K562 (cell line): ENCODE data around the gene USP24. TPM values are rescaled to one million over a fixed set of nuclear protein-coding genes. Genes with fewer than 3 reads are reported as not detected.

ENCODE experiments used
- BACH1 ChIP-seq: fragments of 200-800 bp; sonication (Bioruptor generic); IDR thresholded peaks from 2 replicates; pipeline ENCODE4 v1.6.1; 2016; ENCODE audit warnings: missing genetic modification characterization, missing compliant biosample characterization
- CHCHD3 ChIP-seq: fragments of 250-450 bp; sonication (Bioruptor Pico); IDR thresholded peaks from 2 replicates; pipeline ENCODE4 v2.1.2; 2022; ENCODE audit warnings: mild to moderate bottlenecking
- ERF ChIP-seq: fragments of 450-650 bp; formaldehyde crosslinking; IDR thresholded peaks from 2 replicates; pipeline ENCODE4 v1.4.0; 2020; ENCODE audit warnings: mild to moderate bottlenecking, mixed read lengths
- ETV6 ChIP-seq, 3 experiments: fragments of 150-350 bp in 1 of 3; sonication (generic) in 1 of 3; formaldehyde crosslinking in 1 of 3; IDR thresholded peaks; 2 replicates each; pipeline versions ENCODE4 v1.6.1 to v1.8.0; 2014 to 2022; ENCODE audit warnings: borderline replicate concordance in 2 of 3, low read depth in 2 of 3, antibody characterized with exemption in 1 of 3, low read length in 1 of 3, mild to moderate bottlenecking in 1 of 3, missing genetic modification reagents in 1 of 3
- L3MBTL2 ChIP-seq: fragments of 450-650 bp; IDR thresholded peaks from 2 replicates; pipeline ENCODE4 v1.6.1; 2016; ENCODE audit warnings: mild to moderate bottlenecking, moderate library complexity
- LARP7 ChIP-seq: fragments of 450-650 bp; IDR thresholded peaks from 2 replicates; pipeline ENCODE4 v1.6.1; 2016
- MCM2 ChIP-seq: fragments of 450-650 bp; IDR thresholded peaks from 2 replicates; pipeline ENCODE4 v1.6.1; 2017; ENCODE audit warnings: low read depth, mild to moderate bottlenecking
- MXI1 ChIP-seq: IDR thresholded peaks from 2 replicates; pipeline ENCODE4 v1.6.1; 2011; ENCODE audit warnings: low read depth, mild to moderate bottlenecking, improper control_type of control experiment, low read length
- NCOA6 ChIP-seq: fragments of 450-650 bp; IDR thresholded peaks from 2 replicates; pipeline ENCODE4 v1.6.1; 2017; ENCODE audit warnings: mild to moderate bottlenecking
- NR1H2 ChIP-seq: sonication (generic); formaldehyde crosslinking; IDR thresholded peaks from 2 replicates; pipeline ENCODE4 v1.4.0; 2020; ENCODE audit warnings: mild to moderate bottlenecking, missing genetic modification reagents
- NR4A1 ChIP-seq, 2 experiments: fragments of 250-450 bp in 1 of 2; fragments of 450-650 bp in 1 of 2; sonication (Bioruptor Pico) in 1 of 2; IDR thresholded peaks; 2 replicates each; pipeline versions ENCODE4 v1.4.0 to v1.6.1; 2016 to 2020; ENCODE audit warnings: mild to moderate bottlenecking in 2 of 2, missing compliant biosample characterization in 1 of 2, missing genetic modification characterization in 1 of 2, moderate library complexity in 1 of 2
- OTX1 ChIP-seq: fragments of 450-650 bp; formaldehyde crosslinking; IDR thresholded peaks from 2 replicates; pipeline ENCODE4 v1.4.0; 2022; ENCODE audit warnings: mild to moderate bottlenecking
- RBBP5 ChIP-seq: fragments of 200-600 bp; sonication (generic); IDR thresholded peaks from 2 replicates; pipeline ENCODE4 v1.6.1; 2012; ENCODE audit warnings: borderline replicate concordance, mild to moderate bottlenecking, low read length, control low read depth, inconsistent platforms; ENCODE audit not compliant: insufficient read depth, poor library complexity, severe bottlenecking
- RBM25 ChIP-seq: fragments of 200-400 bp; formaldehyde crosslinking; IDR thresholded peaks from 2 replicates; pipeline ENCODE4 v1.6.1; 2018; ENCODE audit warnings: low read length, low read depth, moderate library complexity; ENCODE audit not compliant: severe bottlenecking
- SMAD4 ChIP-seq: fragments of 250-450 bp; sonication (Bioruptor Pico); conservative IDR thresholded peaks from 2 replicates; pipeline ENCODE4 v1.8.0; 2021; ENCODE audit warnings: inconsistent platforms, mild to moderate bottlenecking, moderate library complexity
- TRIM24 ChIP-seq, 2 experiments: fragments of 450-650 bp; IDR thresholded peaks; 2 replicates each; pipeline ENCODE4 v1.6.1; 2016
- YBX1 ChIP-seq: fragments of 450-650 bp; IDR thresholded peaks from 2 replicates; pipeline ENCODE4 v1.7.1; 2016; ENCODE audit warnings: mild to moderate bottlenecking
- ZBTB2 ChIP-seq: fragments of 450-650 bp; IDR thresholded peaks from 2 replicates; pipeline ENCODE4 v1.6.1; 2016; ENCODE audit warnings: antibody characterized with exemption
- ZBTB5 ChIP-seq: fragments of 450-650 bp; IDR thresholded peaks from 2 replicates; pipeline ENCODE4 v1.6.1; 2017; ENCODE audit warnings: antibody characterized with exemption
- ZNF444 ChIP-seq: fragments of 250-450 bp; sonication (Bioruptor Pico); IDR thresholded peaks from 2 replicates; pipeline ENCODE4 v1.4.0; 2020; ENCODE audit warnings: mild to moderate bottlenecking, moderate library complexity
- polyA plus RNA-seq, 8 experiments: library from polyadenylated mRNA; depleted of rRNA in 4 of 8; stranded (reverse) in 5 of 8; unstranded in 3 of 8; fragments of >200 nt; fragmentation: Nextera tagmentation in 2 of 8; fragmentation: Illumina TruSeq in 1 of 8; extraction: Ambion mirVana in 2 of 8; extraction: Trizol in 1 of 8; gene quantifications; 2 replicates each; pipeline versions ENCODE4 v1.2.1 to v1.2.3, GENCODE V29; 2011 to 2014; ENCODE audit warnings: inconsistent platforms in 1 of 8, missing spikeins in 1 of 8
- total RNA-seq, 7 experiments: library from RNA; depleted of rRNA in 6 of 7; stranded (reverse); fragments of >200 nt in 6 of 7; fragmentation: Illumina TruSeq in 2 of 7; extraction: Trizol in 2 of 7; gene quantifications; 2 replicates each; pipeline versions ENCODE4 v1.2.1 to v1.2.3, GENCODE V29; 2011 to 2021; ENCODE audit warnings: low replicate concordance in 1 of 7
- TF ChIP-seq, protein P1 (sequence below): fragments of 450-650 bp; formaldehyde crosslinking; IDR thresholded peaks from 2 replicates; pipeline ENCODE4 v1.4.0; 2020; ENCODE audit warnings: mild to moderate bottlenecking, moderate library complexity
- TF ChIP-seq, protein P2 (sequence below), 2 experiments: fragments of 250-450 bp in 1 of 2; fragments of 450-650 bp in 1 of 2; sonication (Bioruptor Pico) in 1 of 2; IDR thresholded peaks; 2 replicates each; pipeline versions ENCODE4 v1.6.1 to v1.8.0; 2016 to 2021; ENCODE audit warnings: mild to moderate bottlenecking in 2 of 2, moderate library complexity in 2 of 2, missing compliant biosample characterization in 1 of 2, missing genetic modification characterization in 1 of 2

The USP24 gene
- total and polyA plus RNA-seq, 9 of the 15 experiments (the other 6 are each of a cell fraction or from before 2014, with no cell fraction given) = 7.7 to 62.6 (median 36.8) TPM

- TF ChIP-seq ZBTB2 (no peak), YBX1 (no peak), LARP7 (no peak), NR1H2 (CRISPR knock-in tag) (no peak), L3MBTL2 (peak; percentile 46; the same call in 1 of the 2 replicates), ZBTB5 (no peak), MCM2 (no peak), NCOA6 (no peak), MXI1 (no peak), SMAD4 (no peak), RBM25 (no peak), ZNF444 (CRISPR knock-in tag) (no peak), ETV6 (IDR thresholded peaks at IDR 0.05; ENCODE audit: borderline replicate concordance in 1 of 2, low read depth in 2 of 2, low read length in 1 of 2) (no peak; a peak in 1 of 4 replicates), ETV6 (CRISPR knock-in tag; IDR thresholded peaks at IDR 0.05; ENCODE audit: borderline replicate concordance) (no peak), NR4A1 (CRISPR knock-in tag; IDR thresholded peaks at IDR 0.05) (no peak), NR4A1 (tag; IDR thresholded peaks at IDR 0.05) (no peak), OTX1 (CRISPR knock-in tag) (no peak), BACH1 (no peak), RBBP5 (no peak), TRIM24 (IDR thresholded peaks at IDR 0.05) (no peak), ERF (CRISPR knock-in tag) (no peak), CHCHD3 (CRISPR knock-in tag) (no peak)
- TF ChIP-seq, protein P1, sequence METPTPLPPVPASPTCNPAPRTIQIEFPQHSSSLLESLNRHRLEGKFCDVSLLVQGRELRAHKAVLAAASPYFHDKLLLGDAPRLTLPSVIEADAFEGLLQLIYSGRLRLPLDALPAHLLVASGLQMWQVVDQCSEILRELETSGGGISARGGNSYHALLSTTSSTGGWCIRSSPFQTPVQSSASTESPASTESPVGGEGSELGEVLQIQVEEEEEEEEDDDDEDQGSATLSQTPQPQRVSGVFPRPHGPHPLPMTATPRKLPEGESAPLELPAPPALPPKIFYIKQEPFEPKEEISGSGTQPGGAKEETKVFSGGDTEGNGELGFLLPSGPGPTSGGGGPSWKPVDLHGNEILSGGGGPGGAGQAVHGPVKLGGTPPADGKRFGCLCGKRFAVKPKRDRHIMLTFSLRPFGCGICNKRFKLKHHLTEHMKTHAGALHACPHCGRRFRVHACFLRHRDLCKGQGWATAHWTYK (CRISPR knock-in tag) = no peak
- TF ChIP-seq, protein P2, sequence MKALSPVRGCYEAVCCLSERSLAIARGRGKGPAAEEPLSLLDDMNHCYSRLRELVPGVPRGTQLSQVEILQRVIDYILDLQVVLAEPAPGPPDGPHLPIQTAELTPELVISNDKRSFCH (CRISPR knock-in tag; IDR thresholded peaks at IDR 0.05) = no peak
- TF ChIP-seq, protein P2 (tag; IDR thresholded peaks at IDR 0.05) = peak; percentile 70; the same call in 1 of the 2 replicates
Observed at GRCh38 chr1:55035904-55036303, 179.3 kb downstream of the USP24 start (continued).
